CD14-positive monocyte (primary cell): Measurements from ENCODE around the gene AOPEP. TPM values are rescaled to one million over a fixed set of nuclear protein-coding genes. Genes with fewer than 3 reads are reported as not detected.

Experiments used
- DNase-seq, 3 donors: peaks; one replicate each; pipeline ENCODE4 v3.0.0-alpha.2; 2011 to 2022
- H2AFZ ChIP-seq: 2 replicates; pipeline ENCODE4 v1.6.0; 2012; ENCODE audit warnings: mild to moderate bottlenecking, low read depth, low read length, inconsistent platforms; ENCODE audit not compliant: insufficient read depth, poor library complexity, severe bottlenecking
- H3K27ac ChIP-seq, 2 donors: 1 replicate in 1 of 2; 2 replicates in 1 of 2; pipeline ENCODE4 v1.5.1; 2012 to 2013; ENCODE audit warnings: low read length in 2 of 2, control low read depth in 1 of 2, inconsistent platforms in 1 of 2, low read depth in 1 of 2, mild to moderate bottlenecking in 1 of 2
- H3K27me3 ChIP-seq, 2 donors: one replicate each; pipeline versions ENCODE4 v1.6.0 to v1.6.1; 2011 to 2013; ENCODE audit warnings: low read length in 2 of 2; ENCODE audit not compliant: control insufficient read depth in 2 of 2, insufficient read depth in 2 of 2
- H3K36me3 ChIP-seq, 2 donors: replicated peaks in 1 of 2; 1 replicate in 1 of 2; 2 replicates in 1 of 2; pipeline versions ENCODE4 v1.5.1 to v1.6.1; 2012 to 2013; ENCODE audit warnings: low read length in 2 of 2, control low read depth in 1 of 2, inconsistent platforms in 1 of 2, mild to moderate bottlenecking in 1 of 2; ENCODE audit not compliant: insufficient read depth in 2 of 2, control insufficient read depth in 1 of 2
- H3K4me1 ChIP-seq, 2 donors: 1 replicate in 1 of 2; 2 replicates in 1 of 2; pipeline versions ENCODE4 v1.5.1 to v1.6.1; 2012 to 2013; ENCODE audit warnings: low read length in 2 of 2, control low read depth in 1 of 2, inconsistent platforms in 1 of 2, mild to moderate bottlenecking in 1 of 2, moderate library complexity in 1 of 2; ENCODE audit not compliant: insufficient read depth in 2 of 2, control insufficient read depth in 1 of 2
- H3K4me2 ChIP-seq: replicated peaks from 2 replicates; pipeline ENCODE3; 2012; ENCODE audit warnings: low read length, moderate library complexity, mild to moderate bottlenecking; ENCODE audit not compliant: poor library complexity, severe bottlenecking; ENCODE audit errors: extremely low read depth
- H3K4me3 ChIP-seq, 3 experiments: fragments of 200-600 bp in 1 of 3; sonication (generic) in 1 of 3; replicated peaks in 1 of 3; 1 replicate in 2 of 3; 2 replicates in 1 of 3; pipeline ENCODE4 v1.5.1; 2011 to 2013; ENCODE audit warnings: low read length in 3 of 3, mild to moderate bottlenecking in 3 of 3, control low read depth in 2 of 3, low read depth in 2 of 3, inconsistent platforms in 1 of 3, moderate library complexity in 1 of 3
- H3K79me2 ChIP-seq: 2 replicates; pipeline ENCODE4 v1.6.0; 2012; ENCODE audit warnings: mild to moderate bottlenecking, control low read depth, inconsistent platforms, low read length, moderate library complexity; ENCODE audit not compliant: insufficient read depth
- H3K9ac ChIP-seq: 2 replicates; pipeline ENCODE4 v1.6.0; 2017; ENCODE audit warnings: low read length, mild to moderate bottlenecking; ENCODE audit not compliant: insufficient read depth, poor library complexity, severe bottlenecking
- H3K9me3 ChIP-seq, 2 donors: replicated peaks in 1 of 2; 1 replicate in 1 of 2; 2 replicates in 1 of 2; pipeline versions ENCODE4 v1.5.1 to v1.6.1; 2012 to 2013; ENCODE audit warnings: low read length in 2 of 2, control low read depth in 1 of 2; ENCODE audit not compliant: control insufficient read depth in 1 of 2, insufficient read depth in 1 of 2
- H4K20me1 ChIP-seq: 2 replicates; pipeline ENCODE4 v1.6.0; 2012; ENCODE audit warnings: mild to moderate bottlenecking, low read length, control low read depth, moderate library complexity; ENCODE audit not compliant: insufficient read depth
- H3K27ac Mint-ChIP-seq, 7 donors: one replicate each; pipeline ENCODE4 v1.8.0; 2020; ENCODE audit warnings: mild to moderate bottlenecking in 7 of 7, mixed read lengths in 7 of 7, moderate library complexity in 6 of 7, inconsistent platforms in 2 of 7
- H3K27me3 Mint-ChIP-seq, 3 donors: one replicate each; pipeline ENCODE4 v1.8.0; 2021 to 2022; ENCODE audit warnings: low read depth in 3 of 3, mild to moderate bottlenecking in 3 of 3, mixed read lengths in 3 of 3, moderate library complexity in 3 of 3, inconsistent platforms in 1 of 3
- H3K36me3 Mint-ChIP-seq, 2 donors: one replicate each; pipeline ENCODE4 v1.8.0; 2020; ENCODE audit warnings: mixed read lengths in 2 of 2, inconsistent platforms in 1 of 2, mild to moderate bottlenecking in 1 of 2
- H3K4me1 Mint-ChIP-seq: one replicate; pipeline ENCODE4 v1.8.0; 2020; ENCODE audit warnings: mild to moderate bottlenecking, mixed read lengths
- H3K4me3 Mint-ChIP-seq, 2 donors: one replicate each; pipeline ENCODE4 v1.8.0; 2020; ENCODE audit warnings: mild to moderate bottlenecking in 2 of 2, mixed read lengths in 2 of 2, moderate library complexity in 1 of 2
- H3K9me3 Mint-ChIP-seq, 7 donors: one replicate each; pipeline ENCODE4 v1.8.0; 2020 to 2022; ENCODE audit warnings: mixed read lengths in 7 of 7, mild to moderate bottlenecking in 6 of 7, moderate library complexity in 6 of 7, inconsistent platforms in 2 of 7
- CTCF ChIP-seq: fragments of 200-600 bp; IDR thresholded peaks from one replicate; pipeline ENCODE4 v1.8.0; 2022; ENCODE audit warnings: antibody characterized with exemption, mild to moderate bottlenecking
- WGBS: methylation state at CpG from one replicate; pipeline ENCODE4 v1.1.5; 2013; ENCODE audit warnings: missing lambda C conversion rate; ENCODE audit not compliant: insufficient coverage; 5-methylcytosine and 5-hydroxymethylcytosine counted together
- intact Hi-C, 2 donors: fragments of 100-400 bp; cut with micrococcal nuclease; formaldehyde crosslinking; loops; one replicate each; pipeline versions ENCODE4 v1.15.0 to v1.15.1; 2023
- polyA plus RNA-seq, 3 donors: library from polyadenylated mRNA; depleted of rRNA in 1 of 3; unstranded in 2 of 3; stranded (reverse) in 1 of 3; fragments of 300-500 nt in 2 of 3; fragments of >200 nt in 1 of 3; fragmentation: Illumina TruSeq in 2 of 3; gene quantifications; 1 replicate in 2 of 3; 2 replicates in 1 of 3; pipeline ENCODE4 v1.2.3, GENCODE V29; 2012 to 2021

AOPEP gene
- polyA plus RNA-seq, 3 donors: 3.0 to 4.1 (median 3.1) TPM

DNA sequence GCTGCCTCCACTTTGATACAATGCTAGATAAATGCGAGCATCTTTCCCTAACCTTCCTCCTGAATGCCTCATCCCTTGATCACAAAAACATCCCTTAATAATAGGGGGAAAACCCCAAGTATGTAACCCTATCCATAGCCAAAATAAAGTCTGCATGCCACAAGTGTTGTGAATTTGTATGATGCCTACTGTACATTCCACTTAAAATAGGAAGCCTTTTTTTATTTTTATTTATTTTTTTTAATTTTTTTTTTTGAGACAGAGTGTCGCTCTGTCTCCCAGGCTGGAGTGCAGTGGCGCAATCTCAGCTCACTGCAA, 207.0 kb downstream of the AOPEP start:
- no peak for TF ChIP-seq CTCF
- Mint-ChIP-seq H3K9me3 (peaks cover 0 to 3% (median 2%) of the 10 kb centered on the region in 7 donors), H3K27me3 (peaks cover 0 to 1% (median 0%) of the 10 kb centered on the region in 3 donors), H3K36me3 (peaks cover 4 to 8% of the 10 kb centered on the region in 2 donors), H3K27ac (no peak overlapping the region), H3K4me1 (peaks cover 3% of the 10 kb centered on the region), H3K4me3 (no peak overlapping the region)
- no peak overlapping the region for H3K9ac ChIP-seq
- H3K27ac ChIP-seq: no peak overlapping the region
- no peak overlapping the region for H3K4me3 ChIP-seq
- intact Hi-C loops: no loop called here
- H3K4me1 ChIP-seq: no peaks in the 10 kb centered on the region
- no peaks in the 10 kb centered on the region for H4K20me1 ChIP-seq
- DNase-seq: no peak
- H3K36me3 ChIP-seq: no peaks in the 10 kb centered on the region
- H2AFZ ChIP-seq: no peak overlapping the region
- no peak overlapping the region for H3K4me2 ChIP-seq
- no peaks in the 10 kb centered on the region for H3K27me3 ChIP-seq
- no peaks in the 10 kb centered on the region for H3K79me2 ChIP-seq
- H3K9me3 ChIP-seq: no peaks in the 10 kb centered on the region
- no CpG with 5 or more reads among the region's 3 CpGs for WGBS

DNA sequence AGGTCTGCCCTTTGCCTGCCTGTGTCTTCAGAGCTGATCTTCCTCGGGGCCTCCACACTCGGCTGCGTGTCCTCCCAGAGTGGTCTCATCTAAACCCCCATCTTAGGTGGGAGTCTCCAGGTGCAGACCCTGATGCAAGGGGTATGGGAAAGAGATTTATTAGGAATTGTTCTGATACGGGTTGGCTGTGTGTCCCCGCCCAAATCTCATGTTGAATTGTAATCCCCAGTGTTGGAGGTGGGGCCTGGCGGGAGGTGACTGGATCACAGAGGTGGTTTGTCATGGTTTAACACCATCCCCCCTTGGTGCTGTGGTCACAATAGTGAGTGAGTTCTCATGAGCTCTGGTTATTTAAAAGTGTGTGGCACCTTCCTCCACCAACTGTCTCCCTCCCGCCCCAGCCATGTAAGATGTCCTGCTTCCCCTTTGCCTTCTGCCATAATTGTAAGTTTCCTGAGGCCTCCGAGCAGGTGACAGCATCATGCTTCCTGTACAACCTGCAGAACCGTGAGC, 208.4 kb downstream of the AOPEP start:
- no peak for TF ChIP-seq CTCF
- peaks cover 0 to 1% (median 0%) of the 10 kb centered on the region in 3 donors for H3K27me3 Mint-ChIP-seq
- Histone ChIP-seq H3K27me3 (no peaks in the 10 kb centered on the region), H4K20me1 (no peaks in the 10 kb centered on the region), H3K27ac (no peak overlapping the region), H3K36me3 (no peaks in the 10 kb centered on the region), H3K79me2 (no peaks in the 10 kb centered on the region), H3K4me2 (no peak overlapping the region), H3K9ac (no peak overlapping the region), H3K4me1 (no peaks in the 10 kb centered on the region), H2AFZ (no peak overlapping the region), H3K4me3 (no peak overlapping the region), H3K9me3 (no peaks in the 10 kb centered on the region)
- no peak overlapping the region for H3K4me3 Mint-ChIP-seq
- peaks cover 3% of the 10 kb centered on the region for H3K4me1 Mint-ChIP-seq
- H3K27ac Mint-ChIP-seq: no peak overlapping the region
- 100% methylated on average over 2 of the region's 9 CpGs for WGBS
- intact Hi-C loops: no loop called here
- peaks cover 4 to 8% of the 10 kb centered on the region in 2 donors for H3K36me3 Mint-ChIP-seq
- H3K9me3 Mint-ChIP-seq: peaks cover 0 to 3% (median 2%) of the 10 kb centered on the region in 7 donors
- DNase-seq: no peak
